K562 (cell line): Measurements from ENCODE around the gene VGF. TPM values are rescaled to one million over a fixed set of nuclear protein-coding genes. Genes with fewer than 3 reads are reported as not detected.
A peak's percentile ranks its signal among the peaks of the same experiment; 100 is the strongest.

Experiments
- BACH1 ChIP-seq: fragments of 200-800 bp; sonication (Bioruptor generic); IDR thresholded peaks from 2 replicates; pipeline ENCODE4 v1.6.1; 2016; ENCODE audit warnings: missing genetic modification characterization, missing compliant biosample characterization
- CCNT2 ChIP-seq: IDR thresholded peaks from 2 replicates; pipeline ENCODE4 v1.6.1; 2011; ENCODE audit warnings: borderline replicate concordance, low read depth, mild to moderate bottlenecking, moderate library complexity, mixed read lengths, low read length; ENCODE audit not compliant: insufficient read length; ENCODE audit errors: extremely low read depth
- CREM ChIP-seq: IDR thresholded peaks from 2 replicates; pipeline ENCODE4 v1.6.1; 2014; ENCODE audit warnings: antibody characterized with exemption, low read depth
- HMGN3 ChIP-seq: IDR thresholded peaks from 2 replicates; pipeline ENCODE4 v1.6.1; 2011; ENCODE audit warnings: borderline replicate concordance, low read depth, mild to moderate bottlenecking, mixed read lengths, low read length; ENCODE audit not compliant: insufficient read length; ENCODE audit errors: extremely low read depth
- HNRNPK ChIP-seq: fragments of 200-400 bp; formaldehyde crosslinking; IDR thresholded peaks from one replicate; pipeline ENCODE4 v1.6.1; 2018; ENCODE audit warnings: mild to moderate bottlenecking, low read depth, low read length; ENCODE audit not compliant: poor library complexity, severe bottlenecking
- KAT7 ChIP-seq: sonication (generic); formaldehyde crosslinking; IDR thresholded peaks from 2 replicates; pipeline ENCODE4 v1.8.0; 2022; ENCODE audit warnings: missing genetic modification reagents, mild to moderate bottlenecking, borderline replicate concordance
- KLF16 ChIP-seq: IDR thresholded peaks from 2 replicates; pipeline ENCODE4 v1.6.1; 2016; ENCODE audit warnings: antibody characterized with exemption
- NBN ChIP-seq: fragments of 450-650 bp; IDR thresholded peaks from 2 replicates; pipeline ENCODE4 v1.6.1; 2016; ENCODE audit warnings: low read depth, mild to moderate bottlenecking
- PRPF4 ChIP-seq: fragments of 200-400 bp; formaldehyde crosslinking; IDR thresholded peaks from one replicate; pipeline ENCODE4 v1.6.1; 2017; ENCODE audit warnings: low read length, low read depth, mild to moderate bottlenecking; ENCODE audit not compliant: insufficient read depth, poor library complexity, severe bottlenecking
- SIRT6 ChIP-seq: IDR thresholded peaks from one replicate; pipeline ENCODE4 v1.6.1; 2012; ENCODE audit warnings: low read depth, mild to moderate bottlenecking, control low read depth, inconsistent platforms, low read length, moderate library complexity
- SMARCB1 ChIP-seq: IDR thresholded peaks from 2 replicates; pipeline ENCODE4 v1.6.1; 2011; ENCODE audit warnings: improper control_type of control experiment, low read depth; ENCODE audit not compliant: insufficient read length
- SPI1 ChIP-seq: IDR thresholded peaks from 2 replicates; pipeline ENCODE4 v1.6.1; 2011; ENCODE audit warnings: low read depth, low read length, control low read depth, borderline replicate concordance
- SRSF1 ChIP-seq: fragments of 200-400 bp; formaldehyde crosslinking; IDR thresholded peaks from 2 replicates; pipeline ENCODE4 v1.6.1; 2017; ENCODE audit warnings: mild to moderate bottlenecking, low read depth, low read length, moderate library complexity
- TAF1 ChIP-seq: IDR thresholded peaks from 2 replicates; pipeline ENCODE4 v1.6.1; 2011; ENCODE audit warnings: mild to moderate bottlenecking, low read length, moderate library complexity; ENCODE audit not compliant: insufficient read depth, control insufficient read depth, severe bottlenecking; ENCODE audit errors: extremely low read depth
- ZNF165 ChIP-seq: fragments of 250-450 bp; sonication (Bioruptor Pico); IDR thresholded peaks from 2 replicates; pipeline ENCODE4 v1.4.0; 2020; ENCODE audit warnings: borderline replicate concordance
- ZSCAN32 ChIP-seq: fragments of 450-650 bp; formaldehyde crosslinking; IDR thresholded peaks from 2 replicates; pipeline ENCODE4 v1.4.0; 2020; ENCODE audit warnings: mild to moderate bottlenecking, moderate library complexity
- polyA plus RNA-seq, 8 experiments: library from polyadenylated mRNA; depleted of rRNA in 4 of 8; stranded (reverse) in 5 of 8; unstranded in 3 of 8; fragments of >200 nt; fragmentation: Nextera tagmentation in 2 of 8; fragmentation: Illumina TruSeq in 1 of 8; extraction: Ambion mirVana in 2 of 8; extraction: Trizol in 1 of 8; gene quantifications; 2 replicates each; pipeline versions ENCODE4 v1.2.1 to v1.2.3, GENCODE V29; 2011 to 2014; ENCODE audit warnings: inconsistent platforms in 1 of 8, missing spikeins in 1 of 8
- total RNA-seq, 7 experiments: library from RNA; depleted of rRNA in 6 of 7; stranded (reverse); fragments of >200 nt in 6 of 7; fragmentation: Illumina TruSeq in 2 of 7; extraction: Trizol in 2 of 7; gene quantifications; 2 replicates each; pipeline versions ENCODE4 v1.2.1 to v1.2.3, GENCODE V29; 2011 to 2021; ENCODE audit warnings: low replicate concordance in 1 of 7
- TF ChIP-seq, protein P1 (sequence below): IDR thresholded peaks from 2 replicates; pipeline ENCODE4 v1.6.1; 2011; ENCODE audit warnings: borderline replicate concordance, low read depth, mild to moderate bottlenecking, moderate library complexity, low read length; ENCODE audit not compliant: insufficient read depth, poor library complexity, severe bottlenecking
- TF ChIP-seq, protein P2 (sequence below): fragments of 450-650 bp; formaldehyde crosslinking; IDR thresholded peaks from 2 replicates; pipeline ENCODE4 v1.4.0; 2020; ENCODE audit warnings: mild to moderate bottlenecking, moderate library complexity
- TF ChIP-seq, protein P3 (sequence below): sonication (generic); formaldehyde crosslinking; IDR thresholded peaks from 2 replicates; pipeline ENCODE4 v1.8.1; 2023; ENCODE audit warnings: mild to moderate bottlenecking, missing genetic modification reagents
- TF ChIP-seq, protein P4 (sequence below): fragments of 450-650 bp; formaldehyde crosslinking; conservative IDR thresholded peaks from 2 replicates; pipeline ENCODE4 v1.4.0; 2022; ENCODE audit warnings: mild to moderate bottlenecking, missing genetic modification characterization

VGF gene
- total and polyA plus RNA-seq, 9 of the 15 experiments (the other 6 are each of a cell fraction or from before 2014, with no cell fraction given) = 0.03 to 5.7 (median 0.34) TPM

DNA sequence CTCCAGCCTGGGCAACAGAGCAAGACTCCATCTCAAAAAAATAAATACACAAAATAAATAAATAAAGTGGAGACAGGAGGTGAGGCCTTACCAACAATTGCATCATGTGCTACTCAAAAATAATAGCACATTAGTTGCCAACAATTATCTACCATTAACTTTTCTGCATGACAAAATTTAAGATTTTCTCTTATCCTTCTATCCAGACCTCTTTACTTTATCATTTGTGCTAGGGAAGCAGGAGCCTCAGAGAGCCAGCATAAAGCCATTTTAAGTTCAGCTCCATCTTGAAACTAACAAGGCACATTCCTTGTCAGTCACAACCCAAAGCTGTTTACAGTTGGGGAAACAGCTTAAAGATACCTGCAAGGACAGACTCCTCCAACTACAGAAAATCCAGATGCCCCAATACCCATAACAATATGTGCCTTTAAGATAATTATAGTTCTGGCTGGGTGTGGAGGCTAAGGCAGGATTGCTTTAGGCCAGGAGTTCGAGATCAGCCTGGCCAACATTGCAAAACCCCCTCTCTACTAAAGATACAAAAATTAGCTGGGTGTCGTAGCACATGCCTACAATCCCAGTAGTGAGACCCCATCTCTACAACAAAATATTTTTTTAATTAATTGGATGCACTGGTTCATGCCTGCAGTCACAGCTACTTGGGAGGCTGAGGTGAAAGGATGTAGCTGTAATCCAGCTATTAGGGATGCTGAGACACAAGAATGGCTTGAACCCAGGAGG is 13.3 kb downstream of the VGF start (continued):
- TF ChIP-seq, protein P1, sequence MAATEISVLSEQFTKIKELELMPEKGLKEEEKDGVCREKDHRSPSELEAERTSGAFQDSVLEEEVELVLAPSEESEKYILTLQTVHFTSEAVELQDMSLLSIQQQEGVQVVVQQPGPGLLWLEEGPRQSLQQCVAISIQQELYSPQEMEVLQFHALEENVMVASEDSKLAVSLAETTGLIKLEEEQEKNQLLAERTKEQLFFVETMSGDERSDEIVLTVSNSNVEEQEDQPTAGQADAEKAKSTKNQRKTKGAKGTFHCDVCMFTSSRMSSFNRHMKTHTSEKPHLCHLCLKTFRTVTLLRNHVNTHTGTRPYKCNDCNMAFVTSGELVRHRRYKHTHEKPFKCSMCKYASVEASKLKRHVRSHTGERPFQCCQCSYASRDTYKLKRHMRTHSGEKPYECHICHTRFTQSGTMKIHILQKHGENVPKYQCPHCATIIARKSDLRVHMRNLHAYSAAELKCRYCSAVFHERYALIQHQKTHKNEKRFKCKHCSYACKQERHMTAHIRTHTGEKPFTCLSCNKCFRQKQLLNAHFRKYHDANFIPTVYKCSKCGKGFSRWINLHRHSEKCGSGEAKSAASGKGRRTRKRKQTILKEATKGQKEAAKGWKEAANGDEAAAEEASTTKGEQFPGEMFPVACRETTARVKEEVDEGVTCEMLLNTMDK = no peak
- TF ChIP-seq SPI1 (no peak), SRSF1 (no peak), KAT7 (no peak), SIRT6 (no peak), ZNF165 (no peak), CCNT2 (no peak), ZSCAN32 (CRISPR knock-in tag) (no peak), KLF16 (no peak), HNRNPK (no peak), NBN (no peak), CREM (no peak), SMARCB1 (no peak), PRPF4 (no peak), TAF1 (no peak), HMGN3 (no peak), BACH1 (tag) (peak; percentile 71)
- TF ChIP-seq, protein P2, sequence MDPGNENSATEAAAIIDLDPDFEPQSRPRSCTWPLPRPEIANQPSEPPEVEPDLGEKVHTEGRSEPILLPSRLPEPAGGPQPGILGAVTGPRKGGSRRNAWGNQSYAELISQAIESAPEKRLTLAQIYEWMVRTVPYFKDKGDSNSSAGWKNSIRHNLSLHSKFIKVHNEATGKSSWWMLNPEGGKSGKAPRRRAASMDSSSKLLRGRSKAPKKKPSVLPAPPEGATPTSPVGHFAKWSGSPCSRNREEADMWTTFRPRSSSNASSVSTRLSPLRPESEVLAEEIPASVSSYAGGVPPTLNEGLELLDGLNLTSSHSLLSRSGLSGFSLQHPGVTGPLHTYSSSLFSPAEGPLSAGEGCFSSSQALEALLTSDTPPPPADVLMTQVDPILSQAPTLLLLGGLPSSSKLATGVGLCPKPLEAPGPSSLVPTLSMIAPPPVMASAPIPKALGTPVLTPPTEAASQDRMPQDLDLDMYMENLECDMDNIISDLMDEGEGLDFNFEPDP (CRISPR knock-in tag) = no peak
- TF ChIP-seq, protein P3, sequence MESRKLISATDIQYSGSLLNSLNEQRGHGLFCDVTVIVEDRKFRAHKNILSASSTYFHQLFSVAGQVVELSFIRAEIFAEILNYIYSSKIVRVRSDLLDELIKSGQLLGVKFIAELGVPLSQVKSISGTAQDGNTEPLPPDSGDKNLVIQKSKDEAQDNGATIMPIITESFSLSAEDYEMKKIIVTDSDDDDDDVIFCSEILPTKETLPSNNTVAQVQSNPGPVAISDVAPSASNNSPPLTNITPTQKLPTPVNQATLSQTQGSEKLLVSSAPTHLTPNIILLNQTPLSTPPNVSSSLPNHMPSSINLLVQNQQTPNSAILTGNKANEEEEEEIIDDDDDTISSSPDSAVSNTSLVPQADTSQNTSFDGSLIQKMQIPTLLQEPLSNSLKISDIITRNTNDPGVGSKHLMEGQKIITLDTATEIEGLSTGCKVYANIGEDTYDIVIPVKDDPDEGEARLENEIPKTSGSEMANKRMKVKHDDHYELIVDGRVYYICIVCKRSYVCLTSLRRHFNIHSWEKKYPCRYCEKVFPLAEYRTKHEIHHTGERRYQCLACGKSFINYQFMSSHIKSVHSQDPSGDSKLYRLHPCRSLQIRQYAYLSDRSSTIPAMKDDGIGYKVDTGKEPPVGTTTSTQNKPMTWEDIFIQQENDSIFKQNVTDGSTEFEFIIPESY (CRISPR knock-in tag) = no peak
- TF ChIP-seq, protein P4, sequence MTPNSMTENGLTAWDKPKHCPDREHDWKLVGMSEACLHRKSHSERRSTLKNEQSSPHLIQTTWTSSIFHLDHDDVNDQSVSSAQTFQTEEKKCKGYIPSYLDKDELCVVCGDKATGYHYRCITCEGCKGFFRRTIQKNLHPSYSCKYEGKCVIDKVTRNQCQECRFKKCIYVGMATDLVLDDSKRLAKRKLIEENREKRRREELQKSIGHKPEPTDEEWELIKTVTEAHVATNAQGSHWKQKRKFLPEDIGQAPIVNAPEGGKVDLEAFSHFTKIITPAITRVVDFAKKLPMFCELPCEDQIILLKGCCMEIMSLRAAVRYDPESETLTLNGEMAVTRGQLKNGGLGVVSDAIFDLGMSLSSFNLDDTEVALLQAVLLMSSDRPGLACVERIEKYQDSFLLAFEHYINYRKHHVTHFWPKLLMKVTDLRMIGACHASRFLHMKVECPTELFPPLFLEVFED = no peak
